Left ventricle myocardium superior (tissue), 1 donor: ENCODE measurements around the gene POU2F3. TPM values are rescaled to one million over a fixed set of nuclear protein-coding genes. Genes with fewer than 3 reads are reported as not detected.
"Not testable (repeated sequence)": the region's sequence is repeated elsewhere in the genome, so short reads cannot be mapped to it uniquely, and the experiment has no call there.

Experiments
- ATAC-seq: fragments of 200-7000 bp; cut with Tn5 transposase; one replicate; pipeline ENCODE4 v1.9.1; 2020; ENCODE audit warnings: mild to moderate bottlenecking, moderate library complexity
- DNase-seq: peaks from one replicate; pipeline ENCODE4 v3.0.0-alpha.2; 2020
- intact Hi-C: fragments of 100-400 bp; cut with micrococcal nuclease; formaldehyde crosslinking; loops from one replicate; pipeline ENCODE4 v1.11.0; 2022
- total RNA-seq: library from RNA; stranded (reverse); fragmentation: NEBNext Ultra II Directional; extraction: Animal tissue kit (Norgen Biotek cat#: 25700); gene quantifications from one replicate; pipeline ENCODE4 v1.2.1, GENCODE V29; 2021
- donor health status: DM: no; HTN: yes; CAD: no; lungs with severe emphysema.

POU2F3 gene
- total RNA-seq, 1 donor from 2014 or later: not detected

DNA sequence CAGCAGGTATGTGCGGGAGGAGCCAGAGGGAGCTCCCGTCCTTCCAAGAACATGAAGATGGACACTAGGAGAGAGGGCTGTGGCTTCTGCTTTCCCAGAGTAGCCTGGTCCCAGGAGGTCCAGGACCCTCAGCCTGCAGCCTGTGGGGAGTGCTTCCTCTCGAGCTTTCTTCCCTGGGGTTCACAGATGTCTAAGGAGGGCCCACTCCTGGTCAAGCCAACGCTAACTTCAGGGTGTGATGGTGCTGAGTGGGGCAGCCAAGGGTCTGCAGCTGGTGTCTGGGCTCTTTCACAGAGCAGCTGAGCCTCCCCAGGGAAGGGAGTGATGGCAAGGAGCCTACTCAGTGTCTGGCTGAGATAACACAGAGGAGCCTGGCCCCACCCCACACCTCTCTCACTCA, 3.3 kb downstream of the POU2F3 start:
- ATAC-seq (no peak), DNase-seq (no peak)
- intact Hi-C loops: no loop called here

- intact Hi-C loops: no loop called here
- DNase-seq (no peak), ATAC-seq (no peak)
These were observed 4.8 kb downstream of the POU2F3 start for GRCh38 chr11:120244476-120245365.

GRCh38 chr11:120245434-120245833, 5.5 kb downstream of the POU2F3 start:
- intact Hi-C loops: no loop called here
- ATAC-seq (no peak), DNase-seq (no peak)

DNA sequence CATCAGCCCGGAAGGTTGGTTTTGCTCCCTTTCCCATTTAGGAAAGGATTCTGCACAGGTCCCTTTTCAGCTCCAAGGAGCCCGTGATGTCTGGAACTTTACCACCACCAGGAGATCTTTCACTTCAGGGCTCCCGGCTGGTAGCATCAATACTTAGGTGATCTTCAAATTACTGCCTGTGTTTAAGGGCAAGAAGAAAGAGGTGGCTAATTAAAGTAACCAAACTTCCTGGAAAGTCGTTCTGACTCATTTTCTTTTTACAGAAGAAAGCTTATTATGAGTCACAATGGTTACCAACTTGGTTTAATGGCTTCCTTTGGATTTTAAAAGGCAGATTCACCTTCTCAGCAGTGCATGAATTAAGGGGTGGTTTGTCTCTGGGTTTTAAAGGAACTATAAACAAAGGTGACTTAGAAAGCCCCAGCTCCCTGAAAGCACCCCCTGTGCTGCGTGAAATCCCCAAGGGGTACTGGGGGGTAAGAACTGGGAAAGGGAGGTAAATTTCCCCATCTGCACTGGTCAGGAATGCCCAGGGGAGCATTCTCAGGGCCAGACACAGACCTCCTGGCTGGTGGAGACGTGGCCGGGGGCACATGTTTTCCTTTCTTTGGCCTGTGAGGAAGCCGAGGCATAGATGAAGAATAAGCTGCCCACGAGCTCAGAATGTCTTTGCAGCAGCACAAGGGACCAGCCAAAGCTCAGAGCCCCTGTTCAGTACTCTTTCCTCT, 8.8 kb downstream of the POU2F3 start:
- no peak for DNase-seq
- ATAC-seq: no peak
- intact Hi-C loops: no loop called here

DNA sequence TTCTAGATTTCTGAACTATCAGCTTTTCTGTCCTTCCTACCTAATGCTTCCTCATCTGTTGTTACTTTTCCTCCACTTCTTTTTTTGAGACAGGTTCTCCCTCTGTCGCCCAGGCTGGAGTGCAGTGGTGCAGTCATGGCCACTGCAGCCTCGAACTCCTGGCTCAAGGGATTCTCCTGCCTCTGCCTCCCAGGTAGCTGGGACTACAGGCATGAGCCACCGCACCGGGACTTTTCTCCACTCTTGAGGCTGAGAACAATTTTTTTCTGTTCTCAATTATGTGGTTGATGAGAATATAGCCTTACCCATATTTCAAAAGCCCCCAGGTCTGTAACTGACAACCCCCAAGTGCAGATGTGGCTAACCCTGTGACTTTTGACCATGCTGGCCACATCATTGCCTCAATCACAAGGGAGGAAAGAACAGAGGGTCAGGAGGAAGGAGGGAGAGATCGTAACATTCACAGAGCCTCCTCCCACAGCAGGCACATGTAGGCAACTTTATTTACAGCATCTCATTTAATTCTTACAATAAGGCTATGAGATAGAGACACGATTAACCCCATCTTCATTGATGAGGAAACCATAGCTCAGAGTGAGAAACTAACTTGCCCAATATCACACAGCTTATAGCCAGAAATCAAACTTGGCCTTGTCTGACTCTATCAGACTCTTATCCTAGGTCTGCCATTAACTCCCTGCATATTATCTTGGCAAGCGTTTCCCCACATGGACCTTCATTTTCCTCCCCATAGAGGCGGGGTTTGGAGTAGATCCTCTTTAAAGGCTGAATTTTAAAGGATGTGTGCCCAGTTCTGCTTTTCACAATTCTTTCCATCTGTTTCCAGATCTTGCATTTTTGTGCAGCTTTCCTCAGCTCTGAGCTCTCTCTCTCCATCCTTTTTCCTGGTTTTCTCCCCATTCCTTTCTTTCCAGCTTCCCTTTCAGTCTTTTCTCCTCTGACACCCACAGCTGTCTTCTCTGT, 9.6 kb downstream of the POU2F3 start:
- ATAC-seq (no peak), DNase-seq (no peak)
- intact Hi-C loops: no loop called here

GRCh38 chr11:120253377-120253776, 13.4 kb downstream of the POU2F3 start:
- DNase-seq, intact Hi-C loops, ATAC-seq: not testable (repeated sequence)

GRCh38 chr11:120254788-120255518, 15.0 kb downstream of the POU2F3 start:
- intact Hi-C loops: no loop called here
- ATAC-seq (no peak), DNase-seq (no peak)

- ATAC-seq (no peak), DNase-seq (no peak)
- intact Hi-C loops: no loop called here
These were observed 15.6 kb downstream of the POU2F3 start for GRCh38 chr11:120255519-120255866.

GRCh38 chr11:120256178-120256577, 16.2 kb downstream of the POU2F3 start:
- intact Hi-C loops: no loop called here
- ATAC-seq: peak; percentile 83
- no peak for DNase-seq

DNA sequence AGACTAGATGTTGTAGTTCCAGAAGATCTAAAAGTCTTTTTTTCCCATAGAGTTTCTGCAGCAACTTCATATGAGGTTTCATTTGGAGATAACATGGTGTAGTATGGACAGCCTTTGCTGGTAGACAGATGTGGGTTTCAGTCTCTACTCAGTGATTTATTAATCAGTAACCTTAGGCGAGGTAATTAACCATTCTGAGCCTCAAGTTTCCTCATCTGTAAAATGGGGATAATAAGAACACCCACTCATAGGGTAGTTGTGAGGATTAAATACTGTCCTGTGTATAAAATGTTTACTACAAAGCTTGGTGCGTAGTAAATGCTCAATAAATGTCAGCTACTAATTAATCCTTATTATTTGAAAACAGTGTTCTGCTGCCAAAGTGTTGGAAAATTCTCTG, 16.8 kb downstream of the POU2F3 start:
- no peak for ATAC-seq
- intact Hi-C loops: no loop called here
- no peak for DNase-seq

GRCh38 chr11:120257346-120257745, 17.4 kb downstream of the POU2F3 start:
- intact Hi-C loops: no loop called here
- ATAC-seq (no peak), DNase-seq (no peak)

DNA sequence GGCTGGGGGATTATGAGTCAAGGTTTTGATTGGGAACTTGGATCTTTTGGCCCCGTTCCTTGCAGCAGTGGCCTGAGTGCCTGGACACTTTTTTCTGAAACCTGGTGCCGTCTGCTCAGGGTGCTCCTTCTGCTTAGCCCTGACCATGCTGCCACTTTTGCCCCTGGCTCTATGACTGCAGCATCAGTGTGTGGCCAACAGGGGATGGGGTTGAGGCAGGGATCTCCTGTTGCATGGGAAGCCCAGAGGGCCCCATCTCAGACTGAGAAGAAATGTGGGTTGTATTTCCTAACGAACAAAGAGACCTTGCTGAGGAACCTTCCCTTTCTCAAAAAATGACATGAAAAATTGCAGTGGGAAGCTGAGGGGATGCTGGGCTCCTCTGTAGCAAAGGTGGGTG, 18.7 kb downstream of the POU2F3 start:
- DNase-seq: no peak
- intact Hi-C loops: no loop called here

DNA sequence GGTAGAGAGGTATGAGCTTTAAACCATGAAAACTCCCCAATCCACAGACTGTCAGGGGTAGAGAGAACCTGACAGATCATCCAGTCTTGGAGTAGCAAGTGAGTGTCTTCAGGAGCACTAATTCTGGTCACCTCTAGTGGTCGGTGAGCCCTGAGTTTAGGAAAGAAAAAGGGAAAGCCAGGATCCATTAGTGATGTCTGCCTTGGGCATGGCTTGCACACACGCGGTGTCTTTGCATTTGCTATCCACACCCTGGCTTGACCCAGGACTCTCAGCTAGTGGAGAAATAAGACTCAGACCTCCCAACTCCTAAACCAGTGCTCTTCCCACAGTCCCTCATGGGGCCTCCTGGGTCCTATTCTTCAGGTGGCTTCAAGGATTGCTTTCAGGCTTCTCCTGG, 19.3 kb downstream of the POU2F3 start:
- no peak for ATAC-seq
- intact Hi-C loops: no loop called here

More for the DNA sequence above, 18.7 kb downstream of the POU2F3 start:
- ATAC-seq: no peak

GRCh38 chr11:120259988-120260565, 20.1 kb downstream of the POU2F3 start:
- intact Hi-C loops: no loop called here
- no peak for ATAC-seq
- no peak for DNase-seq

More for the DNA sequence above, 19.3 kb downstream of the POU2F3 start:
- DNase-seq: no peak

DNA sequence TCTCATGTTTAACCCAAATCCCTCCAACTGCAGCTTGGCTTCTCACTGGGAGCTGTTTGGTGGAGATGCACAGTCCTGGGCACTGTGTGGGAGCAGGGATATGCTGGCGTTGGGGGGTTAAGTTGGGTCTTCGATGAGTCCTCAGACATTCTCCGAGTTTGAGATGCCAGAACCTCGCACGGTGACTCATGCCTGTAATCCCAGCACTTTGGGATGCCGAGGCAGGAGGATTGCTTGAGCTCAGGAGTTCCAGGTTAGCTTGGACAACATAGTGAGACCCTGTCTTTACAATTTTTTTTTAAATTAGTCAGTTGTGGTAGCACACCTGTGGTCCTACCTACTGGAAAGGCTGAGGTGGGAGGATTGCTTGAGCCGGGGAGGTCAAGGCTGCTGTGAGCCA, 20.7 kb downstream of the POU2F3 start:
- no peak for DNase-seq
- ATAC-seq: no peak
- intact Hi-C loops: no loop called here

DNA sequence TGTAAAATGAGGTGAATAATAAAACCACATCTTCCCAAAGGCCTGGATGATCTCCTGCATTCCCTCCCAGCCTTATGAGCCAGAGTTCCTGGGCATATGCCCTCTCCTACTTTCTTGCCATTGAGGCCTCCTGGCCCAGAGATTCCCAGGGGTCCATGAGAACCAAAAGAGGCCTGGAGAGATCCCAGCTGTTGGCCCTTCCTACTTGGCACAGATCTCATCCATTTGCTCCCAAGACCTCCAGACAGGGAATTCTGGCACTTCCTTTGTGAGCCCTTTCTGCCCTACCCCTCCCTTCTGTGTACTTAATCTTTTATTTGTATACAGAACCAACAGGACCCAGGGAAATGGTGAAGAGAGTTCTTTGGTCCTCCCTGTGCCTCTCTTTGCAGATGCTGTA, 21.4 kb downstream of the POU2F3 start:
- ATAC-seq (peak; percentile 26), DNase-seq (no peak)
- intact Hi-C loops: no loop called here

GRCh38 chr11:120261931-120262330, 22.0 kb downstream of the POU2F3 start:
- intact Hi-C loops: no loop called here
- ATAC-seq (no peak), DNase-seq (no peak)

- ATAC-seq (no peak), DNase-seq (no peak)
- intact Hi-C loops: no loop called here
These were observed 27.4 kb downstream of the POU2F3 start for GRCh38 chr11:120267319-120267718.
